Caco-2 (cell line): ENCODE measurements around the gene C3. TPM values are rescaled to one million over a fixed set of nuclear protein-coding genes. Genes with fewer than 3 reads are reported as not detected.
A peak's percentile ranks its signal among the peaks of the same experiment; 100 is the strongest.

Experiments
- BruUV-seq: library from RNA; stranded (reverse); fragments of 400-500 nt; replicated peaks from 2 replicates; lab custom pipeline; 2021; lab: Mats Ljungman, UMichigan
- CTCF ChIA-PET: fragments of 300-600 bp; sonication (Branson Sonifier 250); formaldehyde crosslinking; loops from one replicate; lab custom pipeline; 2022; ENCODE audit warnings: antibody characterized with exemption; lab: Charles Lee
- POLR2A ChIA-PET: fragments of 300-600 bp; sonication (Branson Sonifier 250); formaldehyde crosslinking; loops from one replicate; lab custom pipeline; 2022; ENCODE audit warnings: antibody characterized with exemption; lab: Charles Lee
- DNase-seq, 2 experiments: peaks; one replicate each; pipeline versions ENCODE4 v3.0.0 to v3.0.0-alpha.2; 2020 to 2022
- H3K27me3 ChIP-seq: replicated peaks from 2 replicates; pipeline ENCODE4 v1.6.0; 2011; ENCODE audit warnings: low read length; ENCODE audit not compliant: control insufficient read depth, insufficient read depth
- H3K36me3 ChIP-seq: 2 replicates; pipeline ENCODE4 v1.5.1; 2011; ENCODE audit warnings: low read length; ENCODE audit not compliant: control insufficient read depth, insufficient read depth
- H3K4me1 ChIP-seq: fragments of 250-450 bp; sonication (Bioruptor Pico); 2 replicates; pipeline ENCODE4 v1.5.1; 2020; ENCODE audit warnings: mild to moderate bottlenecking
- H3K4me3 ChIP-seq: 2 replicates; pipeline ENCODE4 v1.5.1; 2011; ENCODE audit warnings: low read depth, mild to moderate bottlenecking, control low read depth, low read length
- H3K9me3 ChIP-seq: fragments of 250-450 bp; sonication (Bioruptor Pico); 2 replicates; pipeline ENCODE4 v1.5.1; 2020; ENCODE audit warnings: mild to moderate bottlenecking, moderate library complexity
- H3K27ac Mint-ChIP-seq: one replicate; pipeline ENCODE4 v1.8.0; 2022; ENCODE audit warnings: mixed read lengths; ENCODE audit not compliant: unreplicated experiment
- H3K27me3 Mint-ChIP-seq: one replicate; pipeline ENCODE4 v1.8.0; 2022; ENCODE audit warnings: mixed read lengths; ENCODE audit not compliant: insufficient read depth, unreplicated experiment
- H3K36me3 Mint-ChIP-seq: one replicate; pipeline ENCODE4 v1.8.0; 2022; ENCODE audit warnings: mild to moderate bottlenecking, mixed read lengths; ENCODE audit not compliant: insufficient read depth, unreplicated experiment
- H3K4me1 Mint-ChIP-seq: one replicate; pipeline ENCODE4 v1.8.0; 2022; ENCODE audit warnings: low read depth, mixed read lengths; ENCODE audit not compliant: unreplicated experiment
- H3K4me3 Mint-ChIP-seq: one replicate; pipeline ENCODE4 v1.8.0; 2022; ENCODE audit warnings: mild to moderate bottlenecking, moderate library complexity, mixed read lengths; ENCODE audit not compliant: unreplicated experiment
- H3K9me3 Mint-ChIP-seq: one replicate; pipeline ENCODE4 v1.8.0; 2022; ENCODE audit warnings: mixed read lengths; ENCODE audit not compliant: unreplicated experiment
- intact Hi-C: fragments of 100-400 bp; cut with micrococcal nuclease; formaldehyde crosslinking; loops from one replicate; pipeline ENCODE4 v1.10.0; 2022; ENCODE audit not compliant: unreplicated experiment
- total RNA-seq: library from RNA; stranded (reverse); gene quantifications from 2 replicates; pipeline ENCODE4 v1.2.3, GENCODE V29; 2022
- TF ChIP-seq, protein P1 (sequence below), 2 experiments: fragments of 200-600 bp in 1 of 2; IDR thresholded peaks; 1 replicate in 1 of 2; 2 replicates in 1 of 2; pipeline versions ENCODE4 v1.5.1 to v1.8.0; 2011 to 2022; ENCODE audit warnings: antibody characterized with exemption in 1 of 2, control low read depth in 1 of 2, inconsistent platforms in 1 of 2, low read depth in 1 of 2, low read length in 1 of 2, mild to moderate bottlenecking in 1 of 2, moderate library complexity in 1 of 2; ENCODE audit not compliant: insufficient read depth in 1 of 2, severe bottlenecking in 1 of 2, unreplicated experiment in 1 of 2

The C3 gene
- total RNA-seq, 1 experiment from 2014 or later = 21.7 TPM

DNA sequence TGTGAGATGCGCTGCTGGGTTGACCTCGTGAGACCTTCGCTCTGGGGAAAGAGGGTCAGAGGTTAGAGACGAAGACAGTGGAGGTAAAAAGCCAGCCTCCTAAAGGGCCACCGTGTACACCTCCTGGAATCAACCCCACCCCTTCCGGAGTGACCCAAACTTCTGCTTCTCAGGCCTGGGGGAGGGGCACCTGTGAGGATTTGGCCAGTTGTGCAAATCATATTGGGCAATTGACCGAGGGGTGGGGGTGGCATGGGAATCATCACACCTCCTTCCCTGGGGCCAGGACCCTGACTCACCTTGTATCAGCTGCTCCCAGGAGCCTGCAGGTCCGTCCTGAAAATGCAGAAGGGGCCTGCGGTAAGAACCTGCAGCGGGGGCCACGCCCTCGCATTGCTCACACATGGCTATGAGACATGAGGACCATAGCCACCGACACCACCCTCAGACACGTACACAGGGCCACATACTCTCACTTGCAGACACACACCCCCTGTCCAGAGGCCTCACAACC lies 53.3 kb downstream of the C3 start:
- intact Hi-C loops = no loop called here
- ChIA-PET POLR2A (no interaction called here), CTCF (no interaction called here)
- Histone ChIP-seq H3K27me3 (no peaks in the 10 kb centered on the region), H3K4me1 (no peaks in the 10 kb centered on the region; the same call in 1 of the 2 replicates), H3K4me3 (no peak overlapping the region), H3K36me3 (no peaks in the 10 kb centered on the region), H3K9me3 (no peaks in the 10 kb centered on the region)
- no peaks in the 10 kb centered on the region for H3K36me3 Mint-ChIP-seq
- H3K9me3 Mint-ChIP-seq = no peaks in the 10 kb centered on the region
- peak in 1 of 2 experiments; percentile 10 for DNase-seq
- H3K27me3 Mint-ChIP-seq = no peaks in the 10 kb centered on the region
- no peak overlapping the region for H3K4me3 Mint-ChIP-seq
- H3K27ac Mint-ChIP-seq = no peak overlapping the region
- no peaks in the 10 kb centered on the region for H3K4me1 Mint-ChIP-seq
- BruUV-seq = no TSS peak
- TF ChIP-seq, protein P1, sequence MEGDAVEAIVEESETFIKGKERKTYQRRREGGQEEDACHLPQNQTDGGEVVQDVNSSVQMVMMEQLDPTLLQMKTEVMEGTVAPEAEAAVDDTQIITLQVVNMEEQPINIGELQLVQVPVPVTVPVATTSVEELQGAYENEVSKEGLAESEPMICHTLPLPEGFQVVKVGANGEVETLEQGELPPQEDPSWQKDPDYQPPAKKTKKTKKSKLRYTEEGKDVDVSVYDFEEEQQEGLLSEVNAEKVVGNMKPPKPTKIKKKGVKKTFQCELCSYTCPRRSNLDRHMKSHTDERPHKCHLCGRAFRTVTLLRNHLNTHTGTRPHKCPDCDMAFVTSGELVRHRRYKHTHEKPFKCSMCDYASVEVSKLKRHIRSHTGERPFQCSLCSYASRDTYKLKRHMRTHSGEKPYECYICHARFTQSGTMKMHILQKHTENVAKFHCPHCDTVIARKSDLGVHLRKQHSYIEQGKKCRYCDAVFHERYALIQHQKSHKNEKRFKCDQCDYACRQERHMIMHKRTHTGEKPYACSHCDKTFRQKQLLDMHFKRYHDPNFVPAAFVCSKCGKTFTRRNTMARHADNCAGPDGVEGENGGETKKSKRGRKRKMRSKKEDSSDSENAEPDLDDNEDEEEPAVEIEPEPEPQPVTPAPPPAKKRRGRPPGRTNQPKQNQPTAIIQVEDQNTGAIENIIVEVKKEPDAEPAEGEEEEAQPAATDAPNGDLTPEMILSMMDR (IDR thresholded peaks at IDR 0.05; ENCODE audit: insufficient read depth in 1 of 2, low read depth in 1 of 2, low read length in 1 of 2, severe bottlenecking in 1 of 2, unreplicated experiment in 1 of 2) = no peak

DNA sequence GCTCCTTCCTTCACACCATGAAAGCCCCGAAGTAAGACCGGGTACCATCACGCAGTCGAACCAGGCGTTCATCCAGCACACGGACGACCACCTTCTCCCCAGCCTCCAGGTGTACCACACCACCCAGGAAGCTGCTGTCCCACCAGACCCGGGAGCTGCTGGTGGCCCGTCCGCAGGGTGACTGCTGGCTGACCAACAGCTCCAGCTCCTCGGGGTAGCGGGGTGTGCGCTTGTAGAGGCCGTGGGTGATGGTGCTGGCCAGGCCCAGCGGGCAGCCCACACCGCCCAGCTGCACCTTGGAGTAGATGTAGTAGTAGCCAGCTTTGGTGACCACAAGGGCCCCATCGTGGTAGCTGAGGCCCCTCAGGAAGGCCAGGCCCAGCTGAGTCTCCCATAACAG lies 55.5 kb downstream of the C3 start:
- Histone ChIP-seq H3K9me3 (no peaks in the 10 kb centered on the region), H3K4me3 (no peak overlapping the region), H3K4me1 (peaks cover 13% of the 10 kb centered on the region), H3K36me3 (no peaks in the 10 kb centered on the region), H3K27me3 (no peaks in the 10 kb centered on the region)
- Mint-ChIP-seq H3K9me3 (no peaks in the 10 kb centered on the region), H3K27me3 (no peaks in the 10 kb centered on the region), H3K4me1 (peaks cover 12% of the 10 kb centered on the region), H3K36me3 (no peaks in the 10 kb centered on the region), H3K4me3 (no peak overlapping the region), H3K27ac (no peak overlapping the region)
- TF ChIP-seq, protein P1 (IDR thresholded peaks at IDR 0.05; ENCODE audit: insufficient read depth in 1 of 2, low read depth in 1 of 2, low read length in 1 of 2, severe bottlenecking in 1 of 2, unreplicated experiment in 1 of 2) = no peak
- no peak for DNase-seq
- BruUV-seq = no TSS peak
- ChIA-PET POLR2A (no interaction called here), CTCF (no interaction called here)
- intact Hi-C loops = no loop called here

DNA sequence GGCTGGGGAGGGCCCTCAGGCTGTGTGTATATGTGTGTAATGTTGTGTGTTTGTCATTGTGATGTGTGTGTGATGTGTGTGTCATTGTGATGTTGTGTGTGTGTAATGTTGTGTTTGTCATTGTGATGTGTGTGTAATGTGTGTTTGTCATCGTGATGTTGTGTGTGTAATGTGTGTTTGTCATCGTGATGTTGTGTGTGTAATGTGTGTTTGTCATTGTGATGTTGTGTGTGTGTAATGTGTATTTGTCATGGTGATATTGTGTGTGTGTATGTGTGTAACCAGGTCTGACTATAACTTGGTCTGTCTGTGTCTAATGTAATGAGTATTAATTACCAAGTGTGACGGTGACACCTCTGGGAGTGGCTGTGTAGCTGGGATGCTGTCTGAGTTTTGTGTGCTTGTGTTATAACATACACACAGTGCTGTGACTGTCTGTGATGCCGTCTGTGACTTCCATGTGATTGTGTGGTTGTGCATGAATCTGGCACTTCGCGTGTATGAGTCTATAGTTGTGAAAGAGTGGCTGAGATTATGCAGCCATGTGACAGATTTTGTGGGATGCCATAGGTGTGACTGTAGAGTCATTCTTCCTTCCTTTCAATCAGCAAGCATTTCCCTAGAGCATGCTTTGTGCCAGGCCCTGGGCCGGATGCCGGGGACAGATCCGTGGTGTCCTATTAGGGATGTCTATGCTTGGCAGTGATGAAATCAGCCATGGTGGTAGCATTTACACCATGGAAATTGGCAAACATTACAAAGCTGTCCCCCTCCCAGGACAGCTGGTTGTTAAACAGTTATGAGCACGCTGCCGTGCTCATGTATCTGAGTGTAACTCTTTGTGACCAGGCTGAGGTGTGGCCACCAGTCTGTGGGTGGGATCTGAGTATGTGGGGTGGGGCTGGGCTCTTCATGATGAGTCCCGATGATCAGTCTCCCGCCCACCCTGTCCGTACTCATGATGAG lies 56.9 kb downstream of the C3 start:
- ChIA-PET POLR2A (no interaction called here), CTCF (no interaction called here)
- intact Hi-C loops = no loop called here
- Mint-ChIP-seq H3K4me1 (peaks cover 17% of the 10 kb centered on the region), H3K27ac (no peak overlapping the region), H3K4me3 (no peak overlapping the region), H3K36me3 (no peaks in the 10 kb centered on the region), H3K27me3 (no peaks in the 10 kb centered on the region), H3K9me3 (no peaks in the 10 kb centered on the region)
- TF ChIP-seq, protein P1 (IDR thresholded peaks at IDR 0.05; ENCODE audit: insufficient read depth in 1 of 2, low read depth in 1 of 2, low read length in 1 of 2, severe bottlenecking in 1 of 2, unreplicated experiment in 1 of 2) = no peak
- BruUV-seq = no TSS peak
- Histone ChIP-seq H3K4me3 (no peak overlapping the region), H3K4me1 (peaks cover 13% of the 10 kb centered on the region), H3K27me3 (no peaks in the 10 kb centered on the region), H3K36me3 (no peaks in the 10 kb centered on the region), H3K9me3 (no peaks in the 10 kb centered on the region)
- no peak for DNase-seq
